Keratinocyte (primary cell): Measurements from ENCODE around the gene SOX10. TPM values are rescaled to one million over a fixed set of nuclear protein-coding genes. Genes with fewer than 3 reads are reported as not detected.
A peak's percentile ranks its signal among the peaks of the same experiment; 100 is the strongest.
"Not testable (repeated sequence)": the region's sequence is repeated elsewhere in the genome, so short reads cannot be mapped to it uniquely, and the experiment has no call there.

ENCODE experiments used
- DNase-seq: peaks from one replicate; pipeline ENCODE4 v3.0.0-alpha.2; 2011; ENCODE audit warnings: low read depth, missing footprints, low spot score
- FAIRE-seq: peaks from 2 replicates; lab custom pipeline; 2011; peaks lifted over from hg19 to GRCh38; lab: Jason Lieb, UNC
- H2AFZ ChIP-seq: 2 replicates; pipeline ENCODE4 v1.6.0; 2012; ENCODE audit warnings: low read length, control low read depth, inconsistent platforms; ENCODE audit not compliant: control insufficient read depth
- H3K27ac ChIP-seq: 2 replicates; pipeline ENCODE4 v1.5.1; 2011; ENCODE audit warnings: low read length; ENCODE audit not compliant: control insufficient read depth, insufficient read depth
- H3K27me3 ChIP-seq: 3 replicates; pipeline ENCODE4 v1.6.0; 2011; ENCODE audit warnings: low read length; ENCODE audit not compliant: control insufficient read depth, insufficient read depth; ENCODE audit errors: extremely low read depth
- H3K36me3 ChIP-seq, 2 experiments: 2 replicates in 1 of 2; 3 replicates in 1 of 2; pipeline ENCODE4 v1.5.1; 2011; ENCODE audit warnings: low read length in 2 of 2, mild to moderate bottlenecking in 1 of 2; ENCODE audit not compliant: control insufficient read depth in 2 of 2, insufficient read depth in 2 of 2; ENCODE audit errors: extremely low read depth in 1 of 2
- H3K4me1 ChIP-seq: 3 replicates; pipeline ENCODE4 v1.5.1; 2011; ENCODE audit warnings: low read length; ENCODE audit not compliant: control insufficient read depth, insufficient read depth; ENCODE audit errors: extremely low read depth
- H3K4me2 ChIP-seq: 3 replicates; pipeline ENCODE4 v1.6.0; 2011; ENCODE audit warnings: low read depth, low read length; ENCODE audit not compliant: control insufficient read depth, insufficient read depth; ENCODE audit errors: extremely low read depth
- H3K4me3 ChIP-seq, 3 experiments: fragments of 200-600 bp in 1 of 3; sonication (generic) in 1 of 3; 2 replicates in 2 of 3; 3 replicates in 1 of 3; pipeline ENCODE4 v1.5.1; 2011 to 2016; ENCODE audit warnings: low read length in 3 of 3, mild to moderate bottlenecking in 3 of 3, control low read depth in 2 of 3, inconsistent platforms in 1 of 3, low read depth in 1 of 3, mixed read lengths in 1 of 3, mixed run types in 1 of 3, moderate library complexity in 1 of 3; ENCODE audit not compliant: control insufficient read depth in 2 of 3, insufficient read depth in 2 of 3; ENCODE audit errors: extremely low read depth in 1 of 3
- H3K79me2 ChIP-seq: 2 replicates; pipeline ENCODE4 v1.6.0; 2012; ENCODE audit warnings: low read length; ENCODE audit not compliant: control insufficient read depth, insufficient read depth
- H3K9ac ChIP-seq: 3 replicates; pipeline ENCODE4 v1.6.0; 2011; ENCODE audit warnings: low read length; ENCODE audit not compliant: control insufficient read depth, insufficient read depth; ENCODE audit errors: extremely low read depth
- H3K9me1 ChIP-seq: 3 replicates; pipeline ENCODE4 v1.6.0; 2011; ENCODE audit warnings: low read length; ENCODE audit not compliant: control insufficient read depth, insufficient read depth; ENCODE audit errors: extremely low read depth
- H3K9me3 ChIP-seq: 2 replicates; pipeline ENCODE4 v1.5.1; 2012; ENCODE audit warnings: low read depth, low read length; ENCODE audit not compliant: control insufficient read depth
- H4K20me1 ChIP-seq: 3 replicates; pipeline ENCODE4 v1.6.0; 2011; ENCODE audit warnings: low read length; ENCODE audit not compliant: control insufficient read depth, insufficient read depth; ENCODE audit errors: extremely low read depth
- CTCF ChIP-seq, 3 experiments: IDR thresholded peaks in 1 of 3; conservative IDR thresholded peaks in 1 of 3; optimal IDR thresholded peaks in 1 of 3; 2 replicates in 2 of 3; 3 replicates in 1 of 3; pipeline versions ENCODE3 to v1.5.1; 2011; ENCODE audit warnings: low read length in 3 of 3, mild to moderate bottlenecking in 3 of 3, moderate library complexity in 2 of 3, control low read depth in 1 of 3, inconsistent platforms in 1 of 3; ENCODE audit not compliant: insufficient read depth in 2 of 3; ENCODE audit errors: extremely low read depth in 1 of 3
- EZH2 ChIP-seq: IDR thresholded peaks from one replicate; pipeline ENCODE4 v1.6.1; 2012; ENCODE audit warnings: inconsistent platforms, mild to moderate bottlenecking, low read length, moderate library complexity
- dilution Hi-C: fragments of 300-500 bp; cut with MboI; formaldehyde crosslinking; loops from one replicate; pipeline ENCODE4 v1.7.0; 2020; ENCODE audit warnings: low sequenced_read_pairs; ENCODE audit not compliant: extremely low pct_ligation_motif_present
- polyA plus RNA-seq, 5 experiments: library from polyadenylated mRNA; depleted of rRNA in 3 of 5; stranded (reverse) in 3 of 5; stranded (forward) in 1 of 5; unstranded in 1 of 5; fragments of >200 nt; gene quantifications; 1 replicate in 1 of 5; 2 replicates in 3 of 5; 3 replicates in 1 of 5; pipeline versions ENCODE4 v1.2.1 to v1.2.3, GENCODE V29; 2011 to 2012; ENCODE audit warnings: missing spikeins in 2 of 5, low read depth in 1 of 5, low replicate concordance in 1 of 5

The SOX10 gene
- polyA plus RNA-seq, 1 donor (not counting 4 experiments of a cell fraction or from before 2014, with no cell fraction given) = not detected

DNA sequence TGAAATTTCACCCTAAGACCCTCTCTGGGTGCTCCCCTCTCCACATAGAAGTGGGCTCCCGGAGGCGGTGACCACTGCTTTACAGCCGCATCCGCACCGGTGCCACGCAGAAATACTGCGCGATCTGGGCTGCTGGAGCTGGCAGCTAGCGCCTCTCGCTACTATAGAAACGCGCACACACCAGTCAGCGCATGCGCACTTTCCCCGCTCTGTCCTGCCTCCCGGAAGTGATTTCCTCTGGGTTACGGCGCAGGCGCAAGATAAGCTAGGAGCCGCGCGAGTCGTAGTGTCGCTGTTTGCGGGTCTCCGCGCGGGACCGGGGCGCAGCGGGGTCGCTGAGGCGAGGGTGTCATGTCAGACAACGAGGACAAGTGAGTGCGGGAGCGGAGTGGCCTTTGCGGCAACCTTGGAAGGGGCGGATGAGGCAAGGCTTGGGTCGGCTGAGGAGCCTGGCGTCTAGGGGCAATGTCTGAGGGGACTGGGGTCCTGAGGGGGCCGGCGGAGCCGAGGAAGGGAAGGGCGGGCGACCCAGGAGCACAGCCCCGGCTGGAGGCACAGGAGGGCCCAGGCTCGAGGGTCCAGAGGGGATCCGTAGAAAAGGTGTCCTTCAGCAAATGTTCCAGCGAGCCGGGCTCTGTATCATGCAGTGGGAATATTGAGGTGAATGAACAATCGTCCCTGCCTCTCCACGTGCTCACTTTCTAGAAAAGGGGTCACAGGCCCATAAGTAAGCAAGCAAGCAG, 30.7 kb downstream of the SOX10 start, which contains the start of the genes C22orf23 and POLR2F:
Gene C22orf23 (minus strand): TSS at position 165 of the 743 bp plus-strand sequence. CDS start 452 bp downstream, outside the sequence.
Gene POLR2F (plus strand): TSS at position 263 of the 743 bp plus-strand sequence. CDS start 89 bp downstream, at position 352.
- Histone ChIP-seq H3K4me3 (peak within 1 kb of the TSS; percentile 92 to 100 (median 95)), H3K27ac (peak within 1 kb of the TSS; percentile 83), H3K79me2 (peaks cover 20% of the 10 kb centered on the region), H3K27me3 (no peaks in the 10 kb centered on the region), H3K9me1 (peaks cover 4% of the 10 kb centered on the region), H3K4me1 (peaks cover 15% of the 10 kb centered on the region), H3K9ac (peak within 1 kb of the TSS; percentile 96), H3K4me2 (peak within 1 kb of the TSS; percentile 98), H3K36me3 (peaks cover 11 to 12% of the 10 kb centered on the region in 2 experiments), H4K20me1 (no peaks in the 10 kb centered on the region), H2AFZ (peak within 1 kb of the TSS; percentile 98), H3K9me3 (no peaks in the 10 kb centered on the region)
- dilution Hi-C loops = no loop called here
- peak; percentile 94 for FAIRE-seq
- TF ChIP-seq CTCF (optimal IDR thresholded peaks at IDR 0.05 in 1 of 3, IDR thresholded peaks at IDR 0.05 in 1 of 3, conservative IDR thresholded peaks at IDR 0.05 in 1 of 3; ENCODE audit: extremely low read depth in 1 of 3, insufficient read depth in 2 of 3, low read length in 3 of 3) (peak in 1 of 3 experiments; percentile 1), EZH2 (no peak)
- DNase-seq = peak; percentile 71

- Histone ChIP-seq H3K27me3 (no peaks in the 10 kb centered on the region), H3K9me3 (no peaks in the 10 kb centered on the region), H3K9me1 (peaks cover 4% of the 10 kb centered on the region), H2AFZ (peak overlapping the region; percentile 98), H4K20me1 (no peaks in the 10 kb centered on the region), H3K4me3 (peak overlapping the region; percentile 92 to 100 (median 95)), H3K36me3 (peaks cover 11 to 12% of the 10 kb centered on the region in 2 experiments), H3K4me2 (peak overlapping the region; percentile 98), H3K79me2 (peaks cover 20% of the 10 kb centered on the region), H3K27ac (peak overlapping the region; percentile 83), H3K4me1 (peaks cover 15% of the 10 kb centered on the region), H3K9ac (peak overlapping the region; percentile 96)
- FAIRE-seq = no peak
- dilution Hi-C loops = no loop called here
- no peak for TF ChIP-seq CTCF (optimal IDR thresholded peaks at IDR 0.05 in 1 of 3, IDR thresholded peaks at IDR 0.05 in 1 of 3, conservative IDR thresholded peaks at IDR 0.05 in 1 of 3; ENCODE audit: extremely low read depth in 1 of 3, insufficient read depth in 2 of 3, low read length in 3 of 3)
- no peak for TF ChIP-seq EZH2
- no peak for DNase-seq
Measured at GRCh38 chr22:37953062-37953436, 31.3 kb downstream of the SOX10 start.

DNA sequence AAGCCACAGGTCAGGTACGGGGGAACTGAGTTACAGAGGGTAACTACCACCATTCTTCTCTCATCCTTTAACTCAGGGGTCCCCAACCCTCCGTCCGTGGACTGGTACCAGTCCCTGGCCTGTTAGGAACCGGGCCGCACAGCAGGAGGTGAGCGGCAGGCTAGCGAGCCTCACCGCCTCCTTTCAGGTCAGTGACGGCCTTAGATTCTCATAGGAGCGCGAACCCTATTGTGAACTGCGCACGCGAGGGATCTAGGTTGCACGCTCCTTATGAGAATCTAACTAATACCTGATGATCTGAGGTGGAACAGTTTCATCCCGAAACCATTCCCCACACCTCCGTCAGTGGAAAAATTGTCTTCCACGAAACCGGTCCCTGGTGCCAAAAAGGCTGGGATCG, 31.7 kb downstream of the SOX10 start:
- FAIRE-seq, H3K27ac ChIP-seq, H2AFZ ChIP-seq, H3K9me3 ChIP-seq, DNase-seq, dilution Hi-C loops, H3K9me1 ChIP-seq, H3K27me3 ChIP-seq, H4K20me1 ChIP-seq: not testable (repeated sequence)
- Histone ChIP-seq H3K4me2 (peak overlapping the region; percentile 98), H3K9ac (peak overlapping the region; percentile 96), H3K79me2 (peaks cover 20% of the 10 kb centered on the region), H3K36me3 (peaks cover 8 to 10% of the 10 kb centered on the region in 2 experiments), H3K4me3 (peak overlapping the region; percentile 92 to 100 (median 95)), H3K4me1 (peaks cover 15% of the 10 kb centered on the region)
